Stimulated activated CD8-positive, alpha-beta memory T cell treated with anti-CD3 and anti-CD28 coated beads, Interleukin-15, amount 100 ng/mL, for 24 hours (primary cell): ENCODE results near the gene TNRC6C.
"Not testable (repeated sequence)": the region's sequence is repeated elsewhere in the genome, so short reads cannot be mapped to it uniquely, and the experiment has no call there.

ENCODE experiments used
- DNase-seq: peaks from one replicate; pipeline ENCODE4 v3.0.0-alpha.2; 2020; ENCODE audit warnings: low read depth

The TNRC6C gene

DNA sequence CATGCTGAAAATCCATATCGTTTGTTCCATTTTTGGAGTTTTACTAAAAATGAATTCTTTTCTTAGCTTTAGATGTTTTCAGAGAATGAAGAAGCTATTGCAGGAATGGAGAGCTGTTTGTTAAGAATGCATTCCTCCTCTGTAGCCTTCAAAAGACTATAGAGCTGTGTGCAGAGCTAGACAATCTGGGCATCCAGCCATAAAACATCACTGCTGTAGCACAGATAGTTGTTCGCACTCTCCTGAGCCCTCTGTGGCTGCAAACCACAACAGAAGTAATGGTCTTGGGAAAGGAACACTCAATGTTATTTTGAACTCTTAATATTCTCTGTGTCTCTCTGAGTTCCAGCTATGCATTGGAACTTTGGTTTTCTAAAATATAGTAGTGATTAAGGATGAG, 4.9 kb downstream of the TNRC6C start:
- no peak for DNase-seq

DNA sequence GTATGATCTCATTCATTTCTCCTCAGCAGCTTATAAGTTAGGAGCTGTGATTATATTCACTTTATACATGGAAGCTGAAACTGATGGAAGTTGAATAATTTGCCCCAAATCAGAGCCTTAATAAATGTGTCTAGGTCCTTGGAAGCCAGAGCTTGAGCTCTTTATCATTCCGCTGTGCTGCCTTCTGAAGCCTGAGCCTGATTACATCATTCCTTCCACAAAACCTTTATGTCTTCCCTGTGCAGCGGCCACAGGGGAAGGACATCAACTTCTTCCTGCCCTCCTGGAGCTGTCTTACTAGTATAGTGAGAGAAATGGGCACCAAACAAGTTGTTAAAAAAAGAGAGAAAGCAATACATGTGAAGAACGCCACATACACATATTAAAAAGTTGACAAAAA, 6.8 kb downstream of the TNRC6C start:
- DNase-seq, result no peak

DNA sequence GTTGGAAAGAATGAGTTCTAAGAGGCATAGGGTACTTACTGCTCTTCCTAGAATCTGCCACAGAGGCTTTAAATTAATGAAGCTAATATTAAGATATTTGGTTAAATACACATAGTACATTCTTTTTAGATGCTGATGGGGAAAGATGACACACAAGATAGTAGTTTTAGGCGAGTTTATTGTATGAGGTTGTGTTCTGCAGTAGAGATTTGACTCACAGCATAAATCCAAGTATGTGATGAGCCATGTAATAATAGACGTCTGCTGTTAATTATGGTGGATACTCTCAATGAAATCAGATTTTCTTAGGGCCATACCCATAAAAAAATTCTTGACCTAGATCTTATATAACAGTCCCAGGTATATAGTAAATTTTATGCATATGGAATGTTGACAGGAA, 8.0 kb downstream of the TNRC6C start:
- no peak for DNase-seq

DNA sequence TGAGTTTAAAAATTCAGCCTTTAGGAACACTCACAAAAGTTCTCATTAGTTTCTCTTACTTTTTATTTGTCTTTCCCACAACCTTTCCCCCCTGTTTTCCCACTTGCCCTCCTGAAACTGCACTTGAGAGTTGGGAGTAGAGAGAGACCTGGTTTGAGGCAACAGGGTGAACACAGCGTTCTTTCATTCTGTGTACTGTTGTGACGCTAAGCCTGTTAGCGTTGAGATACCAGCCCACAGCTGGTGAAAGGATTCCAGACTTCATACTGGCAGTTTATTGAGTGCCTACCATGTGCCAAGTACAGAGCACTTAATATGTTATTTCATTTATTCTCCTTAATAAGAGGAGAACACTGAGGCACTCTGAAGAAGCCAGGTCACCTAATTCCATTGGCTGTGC, 10.3 kb downstream of the TNRC6C start:
- DNase-seq, result no peak

DNA sequence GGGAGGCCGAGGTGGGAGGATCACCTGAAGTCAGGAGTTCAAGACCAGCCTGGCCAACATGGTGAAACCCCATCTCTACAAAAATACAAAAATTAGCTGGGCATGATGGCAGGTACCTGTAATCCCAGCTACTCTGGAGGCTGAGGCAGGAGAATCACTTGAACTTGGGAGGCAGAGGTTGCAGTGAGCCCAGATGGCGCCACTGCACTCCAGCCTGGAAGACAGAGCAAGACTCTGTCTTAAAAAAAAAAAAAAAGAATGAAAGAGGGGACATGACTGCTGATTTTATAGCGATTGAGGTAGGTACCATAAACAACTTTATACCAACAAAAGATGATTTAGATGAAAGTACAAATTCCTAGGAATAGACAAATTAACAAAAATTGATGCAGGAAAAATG, 13.8 kb downstream of the TNRC6C start:
- not testable (repeated sequence) for DNase-seq

DNA sequence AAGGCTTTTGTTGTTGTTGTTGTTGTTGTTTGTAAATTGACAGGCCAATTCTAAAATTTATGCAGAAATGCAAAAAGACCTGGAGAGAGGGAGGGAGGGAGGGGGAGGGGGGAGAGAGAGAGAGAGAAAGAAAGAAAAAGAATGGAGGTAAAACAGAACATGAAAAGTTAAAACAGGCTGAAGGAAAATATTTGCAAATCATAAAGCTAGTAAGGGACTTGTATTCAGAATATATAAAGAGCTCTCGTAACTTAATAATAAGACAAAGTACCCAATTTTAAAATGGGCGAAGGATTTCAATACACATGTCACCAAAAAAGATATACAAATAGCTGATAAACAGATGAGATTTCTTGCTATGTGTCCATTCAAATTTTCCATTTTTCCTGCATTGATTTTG, 15.4 kb downstream of the TNRC6C start:
- no peak for DNase-seq

DNA sequence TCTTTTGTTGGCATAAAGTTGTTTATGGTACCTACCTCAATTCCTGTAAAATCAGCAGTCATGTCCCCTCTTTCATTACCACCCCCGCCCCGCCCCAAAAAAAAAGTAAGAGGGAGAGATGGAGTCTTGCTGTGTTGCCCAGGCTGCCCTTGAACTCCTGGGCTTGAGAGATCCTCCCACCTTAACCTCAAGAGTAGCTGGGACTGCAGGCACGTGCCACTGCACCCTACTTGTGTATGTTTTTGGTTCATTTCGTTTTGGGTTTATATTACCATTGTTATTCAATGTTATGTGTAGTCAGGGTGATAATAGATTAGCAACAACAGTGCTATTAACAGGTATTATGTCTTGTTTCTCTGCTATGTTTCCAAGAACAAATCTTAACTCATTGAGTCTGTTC, 15.9 kb downstream of the TNRC6C start:
- no peak for DNase-seq

DNA sequence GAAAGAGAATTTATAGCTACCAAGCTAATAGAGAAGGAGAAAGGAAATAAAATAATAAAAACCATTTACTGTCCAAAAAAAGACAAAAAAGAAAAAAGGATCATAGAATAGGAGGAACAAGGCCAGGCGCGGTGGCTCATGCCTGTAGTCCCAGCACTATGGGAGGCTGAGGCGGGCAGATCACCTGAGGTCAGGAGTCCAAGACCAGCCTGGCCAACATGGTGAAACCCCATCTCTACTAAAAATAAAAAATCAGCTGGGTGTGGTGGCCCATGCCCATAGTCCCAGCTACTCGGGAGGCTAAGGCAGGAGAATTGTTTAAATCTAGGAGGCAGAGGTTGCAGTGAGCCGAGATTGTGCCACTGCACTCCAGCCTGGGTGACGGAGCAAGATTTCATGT, 23.9 kb downstream of the TNRC6C start:
- not testable (repeated sequence) for DNase-seq

DNA sequence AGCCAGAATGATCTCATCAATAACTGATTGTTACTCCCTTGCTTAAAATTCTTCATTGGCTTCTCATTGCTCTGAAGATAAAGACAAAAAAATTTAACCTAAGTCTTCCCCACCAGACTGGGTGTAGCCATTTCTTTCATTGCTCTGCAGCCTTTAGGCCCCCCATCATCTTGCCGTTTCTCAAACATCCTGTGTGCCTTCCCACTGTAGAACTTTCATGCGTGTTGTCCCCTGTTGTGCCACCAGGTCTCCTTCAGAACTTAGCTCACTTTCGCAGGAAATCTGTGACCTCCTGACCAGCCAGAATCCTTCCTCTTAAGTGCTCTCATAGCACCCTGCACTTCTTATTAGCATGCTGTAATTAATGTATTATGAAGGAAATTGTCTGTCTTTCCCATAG, 31.8 kb downstream of the TNRC6C start:
- no peak for DNase-seq

DNA sequence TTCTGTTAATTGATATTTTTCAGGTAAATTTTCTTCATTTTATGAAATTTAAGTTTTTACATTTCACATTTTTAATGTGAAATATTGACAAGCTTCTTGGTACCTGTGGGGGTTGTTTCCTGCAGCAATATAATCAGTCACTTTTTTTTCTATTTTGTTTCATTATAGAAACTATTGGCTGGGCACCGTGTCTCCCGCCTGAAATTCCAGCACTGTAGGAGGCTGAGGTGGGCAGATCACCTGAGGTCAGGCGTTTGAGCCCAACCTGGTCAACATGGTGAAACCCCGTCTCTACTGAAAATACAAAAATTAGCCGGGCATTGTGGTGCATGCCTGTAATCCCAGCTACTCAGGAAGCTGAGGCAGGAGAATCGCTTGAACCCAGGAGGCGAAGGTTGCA, 35.2 kb downstream of the TNRC6C start:
- DNase-seq, result not testable (repeated sequence)

DNA sequence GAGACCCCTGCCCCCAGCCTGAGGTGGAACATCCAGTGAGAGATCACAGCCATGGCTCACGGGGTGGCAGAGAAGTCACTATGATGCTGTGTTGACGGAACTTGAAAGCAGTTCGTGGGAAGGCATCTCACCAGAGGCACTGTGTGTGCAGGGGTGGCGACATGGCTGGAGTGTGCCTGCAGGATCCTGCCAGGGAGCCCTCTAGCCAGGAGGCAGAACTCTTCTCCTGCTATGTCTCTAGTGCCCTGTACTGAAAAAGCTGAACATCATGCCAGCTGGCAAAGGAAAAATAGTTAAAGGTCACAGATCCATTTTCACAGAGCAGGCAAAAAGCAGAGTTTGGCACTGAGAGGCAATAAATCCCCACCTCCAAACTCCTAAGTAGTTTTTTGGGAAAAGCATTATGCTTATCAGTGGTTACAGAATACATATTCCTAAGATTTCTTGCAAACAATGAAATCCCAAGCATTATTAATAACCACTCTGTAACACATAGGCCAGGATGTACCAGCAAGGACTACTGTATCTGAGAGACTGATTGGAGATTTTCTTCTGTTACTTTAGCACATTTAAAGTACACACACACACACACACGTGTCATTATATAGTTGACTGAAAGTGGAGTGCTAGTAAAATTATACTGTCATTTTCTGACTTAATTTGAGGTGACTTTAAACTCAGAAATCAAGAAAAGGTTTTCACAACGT, 36.8 kb downstream of the TNRC6C start:
- no peak for DNase-seq

DNA sequence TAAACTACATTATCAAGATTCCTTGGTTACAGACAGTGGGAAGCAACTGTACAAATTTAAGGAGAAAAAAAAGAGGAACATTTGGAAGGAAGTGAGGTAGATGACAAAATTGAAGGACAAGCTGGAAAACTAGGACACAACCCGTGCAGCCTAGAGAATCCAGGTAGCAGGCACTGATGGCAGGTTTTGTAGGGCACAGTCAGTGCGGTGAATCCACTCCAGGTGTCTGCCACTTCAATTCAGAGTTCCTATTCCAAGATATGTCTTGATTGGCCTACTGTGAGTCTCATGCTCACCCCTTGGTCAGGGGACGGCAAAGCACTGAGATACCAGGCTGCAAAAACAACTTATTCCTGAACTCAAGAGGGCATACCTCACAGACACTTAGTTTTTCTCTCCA, 37.8 kb downstream of the TNRC6C start:
- DNase-seq, result no peak

DNA sequence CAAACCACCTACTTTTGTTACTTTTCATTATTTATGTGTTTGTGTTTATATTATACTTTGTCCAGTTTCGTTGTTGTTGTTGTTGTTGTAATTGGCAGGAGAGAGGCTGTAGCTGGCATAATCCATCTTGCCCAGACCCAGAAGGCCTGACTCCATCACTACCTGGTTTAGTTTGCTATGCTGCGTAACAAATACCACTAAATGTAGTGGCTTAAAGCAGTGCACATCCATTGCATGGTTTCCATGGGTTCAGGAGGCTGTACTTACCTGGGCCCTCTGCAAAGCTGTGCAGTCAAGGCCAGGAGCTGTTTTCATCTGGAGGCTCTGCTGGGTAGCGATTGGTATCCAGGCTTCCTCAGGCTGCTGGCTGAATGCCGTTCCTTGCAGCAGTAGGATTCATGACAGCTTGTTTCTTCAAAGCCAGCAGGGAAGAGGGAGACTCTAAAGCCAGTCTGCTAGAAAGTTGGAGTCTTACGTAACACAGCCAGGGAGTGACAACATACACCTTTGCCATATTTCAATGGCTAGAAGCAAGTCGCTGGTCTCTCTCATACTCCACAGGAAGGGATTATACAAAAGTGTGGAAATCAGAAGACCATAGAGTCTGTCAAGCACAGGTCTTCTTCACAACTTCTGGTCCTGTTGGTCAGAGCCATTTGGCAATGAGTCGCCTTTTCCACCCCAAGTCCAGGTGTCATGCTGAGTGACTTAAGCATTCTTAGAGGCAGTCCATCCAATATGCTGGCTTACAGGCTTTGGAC, 41.1 kb downstream of the TNRC6C start:
- DNase-seq, result no peak

DNA sequence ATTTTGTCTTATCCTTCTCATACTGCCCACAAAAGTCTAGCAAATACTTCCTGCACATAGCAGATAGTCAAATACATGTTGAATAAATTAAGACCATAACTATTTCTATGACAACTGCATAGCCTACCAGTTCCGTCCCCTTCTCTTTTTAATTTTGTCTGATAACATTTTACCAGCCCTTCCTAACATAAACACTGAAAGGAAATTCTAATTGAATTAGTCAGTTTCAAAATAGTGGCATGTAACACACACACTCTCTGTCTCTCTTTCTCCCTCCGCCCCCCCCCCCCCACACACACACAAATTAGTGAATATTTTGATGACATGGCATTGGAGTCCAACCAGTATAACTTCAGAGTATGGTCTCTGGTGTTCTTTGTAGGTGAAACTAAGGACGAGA, 41.8 kb downstream of the TNRC6C start:
- DNase-seq, result no peak

DNA sequence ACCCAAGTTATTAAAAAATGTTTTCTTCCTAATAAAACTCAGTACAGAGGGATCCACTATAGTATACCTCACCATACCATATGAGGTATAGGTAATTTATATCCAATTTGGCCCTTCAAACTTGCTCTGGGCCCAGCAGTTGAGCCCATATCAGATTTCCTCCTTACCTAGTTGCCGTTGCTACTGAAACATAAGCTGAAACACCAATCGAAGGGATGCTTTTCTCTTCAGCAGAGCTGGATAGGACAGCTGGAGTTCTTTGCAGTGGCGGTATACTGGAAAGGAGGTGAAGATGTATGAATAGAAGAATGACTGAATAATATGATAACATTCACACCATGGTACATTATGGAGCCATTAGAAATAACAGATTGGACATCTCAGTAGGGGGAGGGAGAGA, 42.7 kb downstream of the TNRC6C start:
- DNase-seq, result no peak

DNA sequence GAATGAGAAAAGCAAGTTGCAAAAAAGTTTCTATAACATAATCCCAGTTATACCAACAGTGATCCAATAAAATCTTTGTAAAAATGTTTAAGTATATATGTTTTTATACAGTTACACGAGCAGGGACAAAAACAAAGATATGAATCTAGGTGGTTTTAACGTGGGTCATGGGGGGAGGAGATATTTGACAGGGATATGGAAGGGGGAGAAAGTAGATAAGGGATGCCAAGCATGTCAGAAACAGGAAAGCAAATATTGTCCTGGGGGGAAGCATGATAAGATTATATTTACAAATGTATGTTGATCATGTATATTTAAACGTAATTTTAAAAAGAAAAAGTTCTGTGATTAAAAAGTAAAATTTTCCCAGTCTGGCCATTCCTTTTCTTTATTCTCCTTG, 43.1 kb downstream of the TNRC6C start:
- no peak for DNase-seq

DNA sequence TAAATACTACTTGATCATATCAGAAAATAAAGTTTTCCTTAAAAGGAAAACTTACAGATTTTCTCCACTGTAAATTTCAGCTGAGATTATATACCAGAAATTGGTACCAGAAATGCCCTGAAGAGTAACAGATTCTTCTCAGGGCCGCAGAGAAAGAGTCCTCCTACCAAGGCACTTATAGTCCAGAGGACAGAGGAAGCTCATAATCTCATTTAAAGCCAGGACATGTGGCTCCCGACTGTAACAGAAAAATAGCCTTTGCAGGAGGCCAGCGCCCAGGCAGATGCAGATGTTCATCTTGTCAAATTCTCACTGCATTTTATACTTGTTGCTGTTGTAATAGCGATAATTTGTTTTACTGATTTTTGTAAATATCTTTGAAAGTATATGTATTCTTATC, 43.7 kb downstream of the TNRC6C start:
- no peak for DNase-seq

DNA sequence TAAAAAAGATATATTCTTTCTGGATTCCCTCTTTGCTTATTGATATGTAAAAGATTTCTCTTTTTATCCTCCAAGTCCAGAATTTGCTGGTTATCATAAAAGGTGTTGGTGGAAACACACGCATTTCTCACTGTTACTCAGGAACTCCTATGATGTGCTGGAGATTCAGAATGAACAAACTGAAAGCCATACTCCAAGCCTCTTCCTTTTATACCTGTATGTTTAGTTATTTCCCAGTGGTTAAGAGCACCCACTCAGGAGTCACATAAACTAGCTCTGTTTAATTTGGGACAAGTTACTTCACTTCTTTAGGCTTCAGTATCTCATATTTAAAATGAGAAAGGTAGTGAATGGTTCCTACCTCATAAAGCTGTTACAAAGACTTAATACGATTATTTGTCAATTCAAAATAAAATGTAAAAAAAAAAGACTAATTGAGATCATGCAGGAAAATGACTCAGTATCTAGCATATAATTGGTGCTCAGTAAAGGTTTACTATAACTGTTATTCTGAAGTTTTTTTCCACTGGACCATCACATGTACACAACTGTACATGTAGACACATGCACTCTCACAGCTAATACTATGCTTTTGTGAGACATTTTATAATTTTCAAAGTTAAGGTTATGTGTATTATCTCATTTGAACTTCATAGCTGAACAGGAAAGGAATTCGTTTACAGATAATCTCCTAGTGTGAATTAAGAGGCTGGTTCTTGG, 47.1 kb downstream of the TNRC6C start:
- DNase-seq, result no peak

DNA sequence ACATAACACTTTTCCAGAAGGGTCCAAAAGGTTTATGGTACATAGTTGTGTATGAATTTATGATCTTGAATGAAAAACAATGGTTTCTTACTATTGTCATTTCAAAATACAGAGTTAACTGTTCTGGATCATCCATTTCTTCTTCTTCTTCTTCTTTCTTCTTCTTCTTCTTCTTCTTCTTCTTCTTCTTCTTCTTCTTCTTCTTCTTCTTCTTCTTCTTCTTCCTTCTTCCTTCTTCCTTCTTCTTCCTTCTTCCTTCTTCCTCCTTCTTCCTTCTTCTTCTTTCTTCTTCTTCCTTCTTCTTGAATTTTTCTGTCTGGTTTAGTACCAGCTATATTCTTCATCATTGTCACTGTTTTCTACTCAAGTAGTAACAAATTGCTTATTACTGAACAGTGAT, 47.8 kb downstream of the TNRC6C start:
- DNase-seq, result no peak

DNA sequence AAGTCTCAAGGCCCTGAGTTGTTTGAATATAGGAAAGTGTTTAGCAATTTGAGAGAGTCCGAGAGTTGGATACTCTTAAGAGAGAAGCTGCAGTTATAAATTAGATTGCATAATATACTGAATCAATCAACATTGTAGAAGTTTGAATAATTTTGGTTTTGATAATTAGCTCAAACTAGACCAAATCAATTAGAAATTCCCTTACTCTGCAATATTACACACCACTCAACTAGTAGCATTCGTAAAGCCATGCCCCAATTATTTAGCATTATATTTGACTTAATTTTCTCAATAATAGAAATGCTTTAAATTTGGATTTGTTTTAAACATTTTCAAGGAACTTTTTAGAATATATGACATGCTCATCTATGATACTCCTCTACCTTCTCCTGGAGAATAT, 49.1 kb downstream of the TNRC6C start:
- DNase-seq, result no peak

DNA sequence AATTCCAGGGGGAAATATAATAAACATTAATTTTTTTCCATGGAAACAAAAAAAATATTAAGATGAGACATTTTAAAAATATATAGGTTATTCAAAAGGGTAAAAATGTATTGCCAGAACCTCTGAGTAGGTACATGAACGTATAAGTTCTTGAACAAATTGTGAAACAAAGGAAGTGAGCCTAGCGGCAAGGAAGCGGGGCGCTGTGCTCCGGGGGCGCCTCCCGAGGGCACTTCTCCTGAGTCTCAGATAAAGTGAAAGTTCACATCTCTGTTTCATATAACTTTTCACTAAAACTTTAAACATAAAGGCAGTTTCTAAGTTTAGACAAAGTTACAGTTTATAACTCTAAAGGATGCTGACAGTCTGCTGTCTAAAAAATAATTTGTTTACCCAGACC, 52.3 kb downstream of the TNRC6C start:
- no peak for DNase-seq

DNA sequence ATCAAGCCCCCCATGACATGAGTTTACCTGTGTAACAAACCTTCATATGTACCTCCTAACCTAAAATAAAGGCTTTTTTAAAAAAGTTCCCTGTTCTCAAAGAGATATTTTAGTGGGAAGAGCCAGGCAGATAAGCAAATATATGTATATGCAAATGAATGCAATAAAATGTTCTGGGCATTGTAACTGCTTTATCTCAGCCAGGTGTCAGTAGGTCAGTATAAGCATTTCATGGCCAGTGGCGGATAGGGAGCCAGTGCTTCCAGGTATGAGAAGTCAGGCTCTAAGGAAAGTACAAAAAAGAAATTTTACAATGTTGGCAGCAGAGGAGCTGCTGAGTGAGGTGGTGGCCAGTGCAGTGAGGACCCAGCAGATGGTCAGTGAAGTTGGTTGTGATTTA, 53.9 kb downstream of the TNRC6C start:
- DNase-seq, result no peak
